ENCODE data around the gene SELE. TPM values are rescaled to one million over a fixed set of nuclear protein-coding genes. Genes with fewer than 3 reads are reported as not detected.
"Not testable (repeated sequence)": the region's sequence is repeated elsewhere in the genome, so short reads cannot be mapped to it uniquely, and the experiment has no call there.

The SELE gene
- total RNA-seq, 4 donors from 2014 or later = 0.06 to 15.7 (median 1.5) TPM

GRCh38 chr1:169683661-169684060, 50.2 kb downstream of the SELE start:
- no peaks in the 10 kb centered on the region for H3K36me3 ChIP-seq
- H3K9me3 ChIP-seq = no peaks in the 10 kb centered on the region
- 76% methylated on average over 3 of the region's 3 CpGs for WGBS
- no peak overlapping the region for H3K27ac ChIP-seq (replicated peaks in 1 of 4)
- no peaks in the 10 kb centered on the region for H3K4me1 ChIP-seq
- no peak for DNase-seq (ENCODE audit: extremely low spot score)
- intact Hi-C loops (cut with DNase I) = no loop called here
- H3K27me3 ChIP-seq = peaks cover 0 to 29% (median 0%) of the 10 kb centered on the region in 4 donors
- TF ChIP-seq POLR2A (IDR thresholded peaks at IDR 0.05; ENCODE audit: low read depth) (no peak), POLR2AphosphoS5 (IDR thresholded peaks at IDR 0.05) (no peak), CTCF (IDR thresholded peaks at IDR 0.05) (no peak), EP300 (IDR thresholded peaks at IDR 0.05) (no peak)
- H3K4me3 ChIP-seq = no peak overlapping the region

GRCh38 chr1:169683168-169683567, 50.7 kb downstream of the SELE start:
- H3K27ac ChIP-seq (replicated peaks in 1 of 4); intact Hi-C loops (cut with DNase I); DNase-seq (ENCODE audit: extremely low spot score); H3K4me3 ChIP-seq; H3K9me3 ChIP-seq; H3K4me1 ChIP-seq; H3K36me3 ChIP-seq: not testable (repeated sequence)
- H3K27me3 ChIP-seq = peaks cover 0 to 29% (median 0%) of the 10 kb centered on the region in 4 donors
- WGBS = 81% methylated on average over 4 of the region's 4 CpGs

DNA sequence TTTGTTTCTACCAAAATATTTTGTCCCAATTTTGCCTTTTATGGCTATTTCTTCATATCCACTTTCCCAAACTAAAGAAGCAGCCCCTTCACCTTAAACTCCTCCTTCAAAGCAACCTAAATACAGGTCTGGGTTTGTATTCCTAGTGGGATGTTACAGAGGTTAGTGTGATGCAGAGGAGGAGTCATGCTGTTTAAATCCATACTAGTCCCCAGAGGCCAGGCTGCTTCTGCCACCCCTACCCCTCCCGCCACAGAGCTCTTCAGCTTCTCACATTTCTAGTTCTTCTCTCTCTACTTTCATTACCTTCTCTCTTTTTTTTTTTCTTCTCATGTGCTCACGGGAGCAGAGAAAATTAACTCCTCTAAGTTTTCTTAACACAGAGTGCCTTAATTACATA, 51.8 kb downstream of the SELE start:
- Histone ChIP-seq H3K9me3 (no peaks in the 10 kb centered on the region), H3K27ac (replicated peaks in 1 of 4) (no peak overlapping the region), H3K4me1 (no peaks in the 10 kb centered on the region), H3K36me3 (no peaks in the 10 kb centered on the region), H3K4me3 (no peak overlapping the region), H3K27me3 (peaks cover 0 to 29% (median 0%) of the 10 kb centered on the region in 4 donors)
- intact Hi-C loops (cut with DNase I) = no loop called here
- DNase-seq (ENCODE audit: extremely low spot score) = no peak
- 36% methylated on average over 2 of the region's 2 CpGs for WGBS
- TF ChIP-seq EP300 (IDR thresholded peaks at IDR 0.05) = no peak
- TF ChIP-seq POLR2A (IDR thresholded peaks at IDR 0.05; ENCODE audit: low read depth) = no peak
- no peak for TF ChIP-seq CTCF (IDR thresholded peaks at IDR 0.05)
- TF ChIP-seq POLR2AphosphoS5 (IDR thresholded peaks at IDR 0.05) = no peak

DNA sequence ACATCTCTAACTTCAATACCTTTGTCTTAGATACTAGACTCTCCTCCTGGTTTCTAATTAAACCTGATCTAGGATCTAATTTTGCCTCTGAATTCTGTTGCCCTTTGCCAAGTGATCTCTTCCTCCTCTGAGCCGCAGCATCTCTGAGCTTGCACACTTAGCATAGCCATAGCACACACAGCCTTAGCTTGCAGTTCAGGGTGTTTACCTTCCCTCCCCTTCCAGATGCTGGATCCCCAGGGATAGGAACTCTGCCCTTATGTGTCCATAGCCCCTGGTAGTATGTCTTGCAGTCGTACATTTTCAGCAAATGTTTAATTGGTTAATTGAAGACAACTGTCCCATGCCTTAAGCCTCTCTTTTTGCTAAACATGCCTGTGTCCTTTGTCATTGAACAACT, 52.7 kb downstream of the SELE start:
- H3K4me3 ChIP-seq = no peak overlapping the region
- TF ChIP-seq EP300 (IDR thresholded peaks at IDR 0.05) (no peak), CTCF (IDR thresholded peaks at IDR 0.05) (no peak), POLR2A (IDR thresholded peaks at IDR 0.05; ENCODE audit: low read depth) (no peak), POLR2AphosphoS5 (IDR thresholded peaks at IDR 0.05) (no peak)
- no peak for DNase-seq (ENCODE audit: extremely low spot score)
- H3K9me3 ChIP-seq = no peaks in the 10 kb centered on the region
- WGBS = 37% methylated on average over 2 of the region's 2 CpGs
- intact Hi-C loops (cut with DNase I) = no loop called here
- peaks cover 0 to 29% (median 0%) of the 10 kb centered on the region in 4 donors for H3K27me3 ChIP-seq
- H3K36me3 ChIP-seq = no peaks in the 10 kb centered on the region
- no peak overlapping the region for H3K27ac ChIP-seq (replicated peaks in 1 of 4)
- no peaks in the 10 kb centered on the region for H3K4me1 ChIP-seq

- Histone ChIP-seq H3K4me1 (no peaks in the 10 kb centered on the region), H3K27me3 (peaks cover 0 to 29% (median 0%) of the 10 kb centered on the region in 4 donors), H3K4me3 (no peak overlapping the region), H3K27ac (replicated peaks in 1 of 4) (no peak overlapping the region), H3K36me3 (no peaks in the 10 kb centered on the region), H3K9me3 (no peaks in the 10 kb centered on the region)
- intact Hi-C loops (cut with DNase I) = no loop called here
- no peak for TF ChIP-seq POLR2A (IDR thresholded peaks at IDR 0.05; ENCODE audit: low read depth)
- no peak for TF ChIP-seq EP300 (IDR thresholded peaks at IDR 0.05)
- no peak for TF ChIP-seq CTCF (IDR thresholded peaks at IDR 0.05)
- TF ChIP-seq POLR2AphosphoS5 (IDR thresholded peaks at IDR 0.05) = no peak
- no peak for DNase-seq (ENCODE audit: extremely low spot score)
- 66% methylated on average over 6 of the region's 6 CpGs for WGBS
These were observed 53.4 kb downstream of the SELE start for GRCh38 chr1:169680377-169681019.

Data from esophagus muscularis mucosa (tissue), 4 donors.